Hematopoietic multipotent progenitor cell treated with erythropoietin and hydrocortisone succinate and interleukin-3 and kit ligand, for 6 days (in vitro differentiated cells): ENCODE measurements around the gene OIP5.
"Not testable (repeated sequence)": the region's sequence is repeated elsewhere in the genome, so short reads cannot be mapped to it uniquely, and the experiment has no call there.

Experiments used
- DNase-seq: peaks from one replicate; pipeline ENCODE4 v3.0.0-alpha.2; 2015

Gene OIP5

GRCh38 chr15:41332194-41333025, at the start of gene OIP5, which contains the start of gene NUSAP1:
Gene OIP5 (minus strand): TSS chr15:41332591. CDS start chr15:41332561, 30 bp downstream.
Gene NUSAP1 (plus strand): TSS chr15:41332881. CDS start chr15:41332958, 77 bp downstream.
- peak; percentile 100 for DNase-seq

DNA sequence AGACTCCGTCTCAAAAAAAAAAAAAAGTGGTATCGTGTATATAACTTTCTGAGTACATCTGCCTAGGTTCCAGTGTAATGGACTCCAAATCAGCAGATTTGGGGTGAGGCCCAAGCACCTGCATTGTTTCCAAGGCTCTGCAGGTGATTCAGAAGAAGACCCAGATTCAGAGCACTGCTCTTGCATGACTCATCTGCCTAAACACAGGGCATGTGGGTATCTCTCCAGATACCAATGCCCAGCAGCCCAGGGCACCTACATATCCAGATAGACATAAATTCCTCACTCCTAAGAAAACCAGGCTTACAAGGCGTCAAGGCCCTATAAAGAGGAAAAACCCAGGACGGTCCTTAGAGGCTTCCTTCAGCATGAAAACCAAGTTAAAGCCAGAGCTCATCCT, 45.6 kb upstream of the OIP5 start:
- no peak for DNase-seq

- no peak for DNase-seq
Observed at GRCh38 chr15:41367418-41367817, 35.0 kb upstream of the OIP5 start.

- DNase-seq = no peak
Observed at GRCh38 chr15:41354371-41354770, 22.0 kb upstream of the OIP5 start.

DNA sequence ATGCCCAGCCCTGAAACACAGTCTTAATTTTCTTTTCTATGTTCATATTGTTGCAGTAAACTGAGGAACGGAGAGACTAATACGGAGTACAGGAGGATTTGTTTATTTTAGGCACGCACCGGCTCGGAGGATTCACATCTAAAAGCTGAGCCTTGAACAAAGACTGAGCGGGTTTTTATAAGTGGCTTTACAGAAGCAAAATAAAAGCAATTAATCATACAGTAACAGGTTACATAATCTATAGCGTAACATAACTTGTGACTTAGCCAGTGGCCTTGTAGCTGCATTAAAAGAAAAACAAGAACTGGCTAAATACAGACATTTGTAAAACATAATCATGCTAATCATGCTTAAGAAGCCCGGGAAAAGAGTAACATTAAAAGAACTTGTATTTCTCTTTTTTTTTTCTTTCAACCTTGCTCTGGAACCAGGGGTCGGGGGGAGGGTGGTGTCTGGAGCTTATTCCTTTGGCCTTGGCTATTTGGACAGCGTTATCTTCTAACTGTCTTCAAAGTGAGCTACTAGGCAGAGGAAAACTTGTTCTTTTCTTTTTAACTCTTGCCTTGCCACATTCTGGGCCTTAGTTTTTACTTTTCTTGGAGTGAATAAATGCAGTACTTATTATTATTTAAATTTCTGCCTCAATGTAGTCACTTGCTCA, 17.8 kb upstream of the OIP5 start:
- no peak for DNase-seq

- DNase-seq = no peak
Observed at GRCh38 chr15:41347236-41347635, 14.8 kb upstream of the OIP5 start.

DNA sequence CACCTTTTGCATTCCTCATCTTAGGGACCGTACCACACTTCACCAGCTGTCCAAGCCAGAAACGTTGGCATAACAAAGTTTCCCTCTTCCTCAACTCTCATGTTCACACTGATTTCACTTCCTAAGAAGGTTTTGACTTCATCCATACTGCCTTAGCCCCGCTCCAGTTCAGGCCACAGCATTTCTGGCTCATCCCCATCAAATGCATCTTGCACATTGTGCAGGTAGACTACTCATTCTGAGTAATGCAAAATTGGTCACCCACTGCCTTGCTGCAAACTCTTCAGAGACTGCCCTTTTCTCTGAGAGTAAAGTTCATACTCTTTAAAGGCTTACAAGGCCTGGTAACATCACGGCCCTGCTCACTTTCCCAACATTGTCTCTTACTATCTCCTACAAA, 9.1 kb upstream of the OIP5 start:
- no peak for DNase-seq

DNA sequence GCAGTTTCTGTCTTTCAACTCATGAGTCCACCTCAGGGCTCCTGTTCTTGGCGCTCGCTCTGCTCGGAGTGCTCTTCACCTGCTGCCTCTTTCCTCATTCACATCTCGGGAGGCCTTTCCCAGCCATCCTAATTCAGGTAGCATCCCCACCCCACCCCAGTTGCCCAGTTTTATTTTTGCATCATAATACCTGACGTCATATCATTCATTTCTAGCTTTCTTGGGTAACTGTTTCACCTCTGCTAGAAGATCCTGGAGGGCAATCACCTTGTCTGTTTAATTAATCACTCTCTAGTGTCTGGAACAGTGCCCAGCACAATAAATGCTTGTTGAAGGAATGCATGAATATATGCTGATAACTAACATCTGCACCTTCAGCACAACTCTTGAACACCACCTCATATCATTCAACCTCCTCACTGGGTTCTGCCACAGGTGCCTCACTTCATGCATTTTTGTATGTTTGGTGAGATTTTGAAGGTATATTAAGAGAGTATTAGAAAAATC, 7.9 kb upstream of the OIP5 start:
- DNase-seq = no peak

DNA sequence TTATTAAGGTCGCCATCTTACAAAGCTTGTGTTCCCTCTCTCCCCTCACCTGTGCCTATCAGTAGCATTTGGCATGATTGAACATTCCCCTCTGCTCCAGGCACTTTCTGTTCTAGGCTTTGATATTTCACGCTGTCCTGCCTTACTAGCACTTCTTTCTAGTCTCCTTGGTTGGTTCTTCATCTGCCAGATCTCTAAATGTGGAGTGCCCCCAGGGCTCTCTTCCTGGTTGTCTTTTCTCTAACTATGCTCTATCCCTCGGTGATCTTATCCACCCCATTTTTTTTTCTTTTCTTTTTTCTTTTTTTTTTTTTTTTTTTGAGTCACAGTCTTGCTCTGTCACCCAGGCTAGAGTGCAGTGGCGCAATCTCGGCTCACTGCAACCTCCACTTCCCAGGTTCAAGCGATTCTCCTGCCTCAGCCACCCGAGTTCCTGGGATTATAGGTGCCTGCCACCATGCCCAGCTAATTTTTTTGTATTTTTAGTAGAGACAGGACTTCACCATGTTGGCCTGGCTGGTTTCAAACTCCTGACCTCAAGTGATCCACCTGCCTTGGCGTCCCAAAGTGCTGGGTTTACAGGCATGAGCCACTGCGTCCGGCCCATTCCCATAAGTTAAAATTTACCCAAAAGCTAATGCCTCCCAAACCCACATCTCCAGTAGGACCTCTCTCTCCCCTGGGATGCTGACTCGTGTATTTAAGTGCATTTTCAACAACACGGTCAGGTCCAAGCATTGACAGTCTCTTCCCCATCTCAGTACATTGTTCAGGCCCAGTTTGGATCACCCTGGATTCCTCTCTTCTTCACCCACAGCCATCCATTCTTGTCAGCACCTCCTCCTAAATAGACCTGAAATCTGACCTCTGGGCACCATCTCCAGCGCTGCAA, 5.5 kb upstream of the OIP5 start:
- DNase-seq = no peak

DNA sequence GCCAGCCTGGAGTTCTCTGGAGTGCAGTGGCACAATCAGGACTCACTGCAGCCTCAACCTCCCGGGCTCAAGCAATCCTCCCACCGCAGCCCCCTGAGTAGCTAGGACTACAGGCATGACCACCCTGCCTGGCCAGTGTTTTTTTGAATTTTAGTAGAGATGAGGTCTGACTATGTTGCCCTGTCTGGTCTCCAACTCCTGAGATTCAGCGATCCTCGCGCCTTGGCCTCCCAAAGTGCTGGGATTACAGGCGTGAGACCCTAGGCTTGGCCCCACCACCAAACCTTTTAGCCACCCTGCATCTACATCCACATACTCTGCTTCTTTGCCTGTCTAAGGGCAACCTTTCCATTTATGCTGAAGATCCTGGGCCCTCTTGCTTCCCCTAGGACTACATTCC, 4.7 kb upstream of the OIP5 start:
- DNase-seq = no peak

GRCh38 chr15:41336549-41336948, 4.2 kb upstream of the OIP5 start:
- peak; percentile 50 for DNase-seq

DNA sequence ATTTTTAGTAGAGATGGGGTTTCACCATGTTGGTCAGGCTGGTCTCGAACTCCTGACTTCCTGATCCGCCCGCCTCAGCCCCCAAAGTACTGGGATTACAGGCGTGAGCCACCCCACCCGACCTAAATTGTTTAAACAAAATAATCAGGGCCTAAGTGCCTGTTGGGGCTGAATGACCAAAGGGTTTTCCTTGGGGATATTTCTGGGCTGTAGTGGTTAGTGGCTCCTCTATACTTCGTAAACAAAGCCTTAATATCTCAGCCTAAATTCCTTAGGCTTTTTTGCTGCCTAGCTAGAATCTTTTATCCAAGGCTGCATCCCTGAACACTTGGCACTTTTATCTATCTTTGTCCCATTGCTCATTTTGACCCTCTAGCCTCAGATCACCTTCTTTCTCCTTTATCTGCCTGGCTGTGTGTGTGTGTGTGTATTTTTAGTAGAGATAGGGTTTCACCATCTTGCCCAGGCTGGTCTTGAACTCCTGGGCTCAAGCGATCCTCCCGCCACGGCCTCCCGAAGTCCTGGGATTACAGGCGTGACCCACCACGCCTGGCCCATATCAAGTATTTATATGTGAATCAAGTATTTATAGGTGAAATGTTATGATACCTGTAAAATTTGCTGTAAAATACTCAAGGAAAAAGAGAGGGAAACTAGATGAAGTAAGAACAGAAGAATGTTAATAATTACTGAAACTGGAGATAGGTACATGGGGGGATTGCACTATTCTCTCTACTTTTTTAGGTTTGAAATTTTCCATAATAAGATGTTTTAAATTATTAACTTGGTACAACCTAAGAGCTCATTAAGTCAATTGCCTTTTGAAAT, 2.1 kb upstream of the OIP5 start:
- peak; percentile 72 for DNase-seq

- DNase-seq = peak; percentile 63
Observed at GRCh38 chr15:41333026-41333562, 703 bp upstream of the OIP5 start.

DNA sequence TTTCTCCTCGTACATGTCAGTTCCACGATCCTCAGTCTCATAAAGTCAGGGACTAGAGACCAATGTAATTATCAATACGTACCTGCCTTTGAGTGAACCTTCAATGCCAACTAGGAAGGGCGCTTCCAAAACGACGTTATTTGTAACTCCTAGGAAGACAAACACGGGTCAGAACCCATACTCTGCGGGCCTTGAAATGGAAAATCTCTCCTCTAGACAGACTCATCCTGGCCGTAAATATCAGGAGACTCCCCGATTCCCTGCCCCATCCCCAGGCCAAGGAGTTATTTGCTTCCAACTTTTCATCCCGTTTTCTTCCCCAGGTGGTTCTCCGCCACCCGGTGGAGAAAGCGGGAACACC, 578 bp downstream of the OIP5 start:
- DNase-seq = no peak

GRCh38 chr15:41331281-41331680, 1.1 kb downstream of the OIP5 start:
- no peak for DNase-seq

DNA sequence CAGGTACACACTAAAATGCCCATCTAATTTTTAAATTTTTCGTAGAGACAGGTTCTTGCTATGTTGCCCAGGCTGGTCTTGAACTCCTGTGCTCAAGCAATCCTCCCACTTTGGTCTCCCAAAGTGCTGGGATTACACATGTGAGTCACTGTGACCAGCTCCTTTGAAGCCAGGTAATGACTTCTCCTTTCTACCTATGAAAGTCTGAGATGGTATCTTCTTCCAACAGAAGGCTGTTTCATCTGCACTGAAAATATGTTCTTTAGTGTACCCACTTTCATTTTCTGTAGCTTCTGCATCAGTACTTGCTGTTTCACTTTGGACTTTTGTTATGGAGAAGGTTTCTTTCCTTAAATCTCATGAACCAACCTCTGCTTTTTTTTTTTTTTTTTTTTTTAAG, 8.8 kb downstream of the OIP5 start:
- no peak for DNase-seq

DNA sequence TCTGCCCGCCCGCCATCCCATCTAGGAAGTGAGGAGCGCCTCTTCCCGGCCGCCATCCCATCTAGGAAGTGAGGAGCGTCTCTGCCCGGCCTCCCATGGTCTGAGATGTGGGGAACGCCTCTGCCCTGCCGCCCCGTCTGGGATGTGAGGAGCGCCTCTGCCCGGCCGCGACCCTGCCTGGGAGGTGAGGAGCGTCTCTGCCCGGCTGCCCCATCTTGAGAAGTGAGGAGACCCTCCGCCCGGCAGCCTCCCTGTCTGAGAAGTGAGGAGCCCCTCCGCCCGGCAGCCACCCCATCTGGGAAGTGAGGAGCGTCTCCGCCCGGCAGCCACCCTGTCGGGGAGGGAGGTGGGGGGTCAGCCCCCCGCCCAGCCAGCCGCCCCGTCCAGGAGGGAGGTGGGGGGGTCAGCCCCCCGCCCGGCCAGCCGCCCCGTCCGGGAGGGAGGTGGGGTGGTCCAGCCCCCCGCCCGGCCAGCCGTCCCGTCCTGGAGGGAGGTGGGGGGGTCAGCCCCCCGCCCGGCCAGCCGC, 11.5 kb downstream of the OIP5 start:
- DNase-seq = not testable (repeated sequence)

DNA sequence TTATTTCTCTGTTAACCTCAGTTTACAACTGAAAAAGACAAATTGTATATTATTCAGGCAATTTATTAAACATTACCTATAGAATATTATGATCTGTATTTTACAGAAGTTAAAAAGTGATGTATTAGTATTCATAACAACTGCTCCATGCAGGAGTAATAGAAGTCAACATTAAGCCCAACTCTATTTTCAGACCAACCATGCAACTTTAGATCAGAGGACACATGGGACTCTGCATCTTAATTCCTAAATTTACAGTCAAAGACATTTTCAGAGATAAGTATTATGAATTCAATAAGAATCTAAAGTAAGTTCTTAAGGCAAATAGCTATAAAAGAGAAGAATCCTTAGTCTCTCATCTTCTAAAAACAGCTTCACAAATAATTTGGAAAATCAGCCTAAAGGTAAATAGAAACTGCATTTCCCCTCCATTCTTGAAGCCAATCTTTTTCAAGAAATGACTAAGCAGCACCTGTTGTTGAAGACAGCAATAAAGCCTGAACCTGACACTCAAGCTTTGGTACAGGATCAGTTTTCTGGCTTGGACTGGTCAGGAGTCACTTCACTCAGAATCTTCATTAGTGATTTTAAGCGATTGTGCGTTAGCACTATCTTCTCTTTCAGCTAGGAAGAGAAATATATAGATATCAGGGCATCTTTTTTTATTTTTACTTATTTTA, 23.0 kb downstream of the OIP5 start:
- no peak for DNase-seq

- DNase-seq = no peak
Observed at GRCh38 chr15:41307679-41308078, 24.7 kb downstream of the OIP5 start.

DNA sequence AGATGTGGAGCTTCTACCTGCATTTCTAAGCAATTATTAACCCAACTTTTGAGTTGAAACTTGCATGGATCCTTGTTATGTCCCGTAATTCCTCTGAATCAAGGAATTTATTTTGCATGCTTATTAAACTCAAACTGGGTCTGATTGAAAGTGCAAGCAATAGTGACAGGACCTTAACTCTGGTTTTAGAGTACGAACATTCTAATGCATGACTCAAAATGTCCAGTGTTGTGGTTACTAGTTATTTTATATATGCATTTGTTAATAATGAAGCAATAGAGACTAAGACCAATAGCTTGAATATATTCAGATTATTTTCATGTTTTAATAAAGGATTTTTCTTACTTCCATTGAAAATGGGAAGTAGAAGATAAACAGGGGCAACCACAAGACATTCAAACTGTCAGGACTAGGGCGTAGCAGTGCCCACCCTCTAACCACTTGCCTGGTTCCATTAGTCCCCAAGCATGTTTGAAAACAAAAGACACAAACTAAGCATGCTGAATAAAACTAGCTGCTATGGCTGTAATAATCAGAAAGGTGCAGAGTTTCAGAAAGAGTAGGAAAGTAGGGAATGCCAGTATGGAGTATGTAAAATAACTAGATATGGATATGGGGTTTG, 28.1 kb downstream of the OIP5 start:
- DNase-seq = peak; percentile 81

DNA sequence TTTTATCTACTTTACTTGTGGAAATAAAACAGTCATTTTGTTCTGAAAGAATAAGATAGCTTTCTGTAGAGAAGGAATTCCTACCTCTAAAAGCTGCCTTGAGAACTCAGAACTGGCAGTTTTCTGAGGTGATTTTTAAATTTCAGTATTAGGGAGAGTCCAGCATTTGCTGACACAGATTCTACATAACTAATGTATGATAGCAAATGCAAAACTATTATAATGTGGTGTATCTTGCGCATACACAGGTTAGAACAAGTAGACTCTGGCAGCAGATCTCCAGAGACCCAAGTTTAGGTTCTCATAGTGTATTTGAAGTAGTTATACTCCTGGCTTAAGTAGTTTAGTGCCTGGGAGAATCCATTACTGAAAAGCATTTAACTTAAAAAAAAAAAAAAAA, 30.8 kb downstream of the OIP5 start:
- no peak for DNase-seq
